ENCODE results near the gene YIPF1.
A peak's percentile ranks its signal among the peaks of the same experiment; 100 is the strongest.
"Not testable (repeated sequence)": the region's sequence is repeated elsewhere in the genome, so short reads cannot be mapped to it uniquely, and the experiment has no call there.

The YIPF1 gene

GRCh38 chr1:53842347-53842746 lies 47.2 kb downstream of the YIPF1 start:
- no peak for DNase-seq

GRCh38 chr1:53838654-53838974 lies 51.0 kb downstream of the YIPF1 start:
- DNase-seq, result no peak

- peak; percentile 67 to 99 (median 93) for DNase-seq
Observed at GRCh38 chr1:53837924-53838653, 51.5 kb downstream of the YIPF1 start, which contains the start of gene NDC1. Gene NDC1 (minus strand): TSS chr1:53838296. CDS start chr1:53838261, 35 bp downstream.

- DNase-seq, result no peak
Observed at GRCh38 chr1:53837646-53837923, 52.0 kb downstream of the YIPF1 start.

- DNase-seq, result no peak
Observed at GRCh38 chr1:53835491-53835890, 54.1 kb downstream of the YIPF1 start.

- no peak for DNase-seq
Observed at GRCh38 chr1:53834776-53835175, 54.8 kb downstream of the YIPF1 start.

GRCh38 chr1:53833393-53833792 lies 56.2 kb downstream of the YIPF1 start:
- DNase-seq, result no peak

GRCh38 chr1:53826367-53826766 lies 63.2 kb downstream of the YIPF1 start:
- DNase-seq, result no peak

- DNase-seq, result no peak
Observed at GRCh38 chr1:53825306-53825705, 64.3 kb downstream of the YIPF1 start.

- no peak for DNase-seq
Observed at GRCh38 chr1:53822931-53823330, 66.7 kb downstream of the YIPF1 start.

GRCh38 chr1:53821380-53821779 lies 68.2 kb downstream of the YIPF1 start:
- DNase-seq, result no peak

- no peak for DNase-seq
Observed at GRCh38 chr1:53819387-53819786, 70.2 kb downstream of the YIPF1 start.

- DNase-seq, result not testable (repeated sequence)
Observed at GRCh38 chr1:53816584-53816983, 73.0 kb downstream of the YIPF1 start.

- not testable (repeated sequence) for DNase-seq
Observed at GRCh38 chr1:53815484-53815883, 74.1 kb downstream of the YIPF1 start.

GRCh38 chr1:53811414-53811851 lies 78.2 kb downstream of the YIPF1 start:
- DNase-seq, result no peak

GRCh38 chr1:53810497-53810896 lies 79.1 kb downstream of the YIPF1 start:
- no peak for DNase-seq

GRCh38 chr1:53810007-53810406 lies 79.6 kb downstream of the YIPF1 start:
- DNase-seq, result no peak

GRCh38 chr1:53807916-53808315 lies 81.7 kb downstream of the YIPF1 start:
- no peak for DNase-seq

- DNase-seq, result no peak
Observed at GRCh38 chr1:53804791-53805505, 84.6 kb downstream of the YIPF1 start.

GRCh38 chr1:53804181-53804580 lies 85.4 kb downstream of the YIPF1 start:
- DNase-seq, result no peak

Measured in amygdala (tissue), 56 donors.